ENCODE measurements around the gene PHF5A.

PHF5A gene, protein sequence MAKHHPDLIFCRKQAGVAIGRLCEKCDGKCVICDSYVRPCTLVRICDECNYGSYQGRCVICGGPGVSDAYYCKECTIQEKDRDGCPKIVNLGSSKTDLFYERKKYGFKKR

DNA sequence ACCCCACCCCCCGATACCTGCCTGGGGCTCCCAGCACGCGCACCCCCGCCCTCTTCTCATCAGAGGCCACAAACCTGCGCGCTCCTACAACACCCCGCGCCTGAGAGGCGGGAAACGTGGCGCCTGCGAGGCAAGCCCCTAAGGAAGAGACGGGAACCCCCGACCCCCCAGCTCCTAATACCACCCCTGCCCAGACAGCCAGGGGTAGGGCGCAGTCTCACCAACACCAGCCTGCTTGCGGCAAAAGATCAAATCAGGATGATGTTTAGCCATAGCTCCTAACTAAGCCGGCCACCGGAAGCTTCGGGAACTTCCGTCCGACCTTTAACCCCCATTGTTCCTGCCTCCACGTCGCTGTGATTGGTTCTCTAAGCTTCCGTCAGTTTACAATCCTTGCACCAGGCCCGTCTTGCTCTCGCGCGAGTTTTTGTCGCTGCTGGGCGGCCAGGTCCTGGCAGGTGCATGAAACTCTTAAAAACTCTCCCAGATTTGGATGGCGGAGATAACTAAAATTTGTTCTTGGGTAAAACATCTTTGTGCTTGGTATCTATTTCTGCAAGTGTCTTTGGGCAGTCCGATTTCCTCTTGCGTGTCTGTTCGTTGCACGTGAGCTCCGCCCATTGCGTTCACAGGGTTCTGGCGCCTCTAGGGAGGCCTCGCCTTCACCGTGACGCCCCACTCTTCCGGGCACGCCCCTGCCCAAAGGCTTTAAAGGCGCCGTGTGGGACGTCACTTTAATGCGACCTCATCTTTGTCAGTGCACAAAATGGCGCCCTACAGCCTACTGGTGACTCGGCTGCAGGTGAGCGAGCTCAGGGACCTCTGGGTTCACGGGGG lies at the start of gene PHF5A, which contains the start of gene ACO2:
Gene PHF5A (minus strand): TSS at position 312 of the 837 bp plus-strand sequence. CDS start 39 bp downstream, at position 273.
Gene ACO2 (plus strand): TSS at position 737 of the 837 bp plus-strand sequence. CDS start 30 bp downstream, at position 767.
- peak; percentile 99 for DNase-seq

DNA sequence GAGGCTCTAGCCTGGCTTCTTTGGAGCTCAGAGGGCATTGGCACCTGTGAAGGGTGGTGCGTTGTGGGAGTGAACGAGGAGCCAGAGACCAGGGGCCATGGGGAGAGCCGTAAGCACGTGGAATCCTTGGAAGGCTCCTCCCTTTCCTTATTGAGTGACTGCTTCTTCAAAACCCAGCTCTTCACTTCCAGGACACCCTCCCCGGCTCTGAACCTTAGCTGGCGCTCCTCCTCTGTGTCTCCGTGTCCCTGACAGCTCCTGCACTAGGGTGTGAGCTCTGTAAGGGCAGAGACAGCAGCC lies 49.5 kb upstream of the PHF5A start:
- no peak for DNase-seq

DNA sequence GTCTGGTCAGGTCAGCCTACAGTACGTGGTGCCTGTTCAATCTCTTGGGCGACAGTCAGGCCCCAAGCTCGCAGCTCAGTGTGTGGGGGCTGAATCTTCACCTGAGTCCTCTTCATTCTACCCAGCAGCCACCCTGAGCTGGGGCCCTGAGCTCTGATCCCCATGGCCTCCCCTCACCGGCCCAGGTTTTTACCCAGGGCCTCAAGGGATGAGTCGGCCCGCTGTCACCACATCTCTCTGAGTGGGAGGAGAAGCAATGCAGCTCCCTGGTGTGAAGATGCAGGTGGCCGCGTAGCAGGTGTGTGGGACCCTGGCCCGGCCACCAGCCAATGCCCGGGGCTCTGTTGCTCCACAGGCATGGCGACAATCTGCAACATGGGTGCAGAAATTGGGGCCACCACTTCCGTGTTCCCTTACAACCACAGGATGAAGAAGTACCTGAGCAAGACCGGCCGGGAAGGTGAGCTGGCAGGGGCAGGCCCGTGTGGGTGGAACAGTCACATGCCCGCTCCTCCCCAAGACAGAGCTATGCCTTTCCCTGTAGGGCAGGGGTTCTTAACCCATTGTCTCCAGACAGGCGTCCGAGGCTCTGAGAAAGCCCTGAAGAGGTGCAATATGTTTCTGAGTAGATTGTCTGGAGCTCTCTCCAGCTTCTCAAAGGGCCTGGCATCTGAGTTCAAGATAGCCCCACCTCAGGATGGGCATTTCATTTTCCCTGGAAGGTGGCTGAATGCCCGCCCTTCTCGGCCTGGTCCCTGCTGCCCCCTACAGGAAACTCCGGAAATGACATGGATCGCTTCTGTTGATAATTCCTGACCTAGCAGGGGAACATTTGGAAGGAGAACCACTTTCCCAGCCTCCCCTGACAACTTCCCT lies 48.9 kb upstream of the PHF5A start:
- peak; percentile 32 for DNase-seq

DNA sequence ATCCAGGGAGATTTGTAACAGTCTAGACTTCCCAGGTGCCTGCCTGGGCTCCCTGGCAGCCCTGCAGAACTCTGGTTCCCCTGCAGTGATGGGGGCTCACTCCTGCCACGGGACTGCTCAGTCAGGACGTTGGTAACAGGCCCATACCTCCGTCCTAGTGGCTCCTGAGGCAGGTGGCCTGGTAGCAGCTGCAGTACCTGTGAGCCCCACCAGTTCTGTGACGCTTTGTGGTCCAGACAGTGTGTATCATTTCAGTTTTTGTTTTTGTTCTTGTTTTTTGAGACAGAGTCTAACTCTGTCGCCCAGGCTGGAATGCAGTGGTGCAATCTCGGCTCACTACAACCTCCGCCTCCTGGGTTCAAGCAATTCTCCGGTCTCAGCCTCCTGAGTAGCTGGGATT lies 48.0 kb upstream of the PHF5A start:
- no peak for DNase-seq

DNA sequence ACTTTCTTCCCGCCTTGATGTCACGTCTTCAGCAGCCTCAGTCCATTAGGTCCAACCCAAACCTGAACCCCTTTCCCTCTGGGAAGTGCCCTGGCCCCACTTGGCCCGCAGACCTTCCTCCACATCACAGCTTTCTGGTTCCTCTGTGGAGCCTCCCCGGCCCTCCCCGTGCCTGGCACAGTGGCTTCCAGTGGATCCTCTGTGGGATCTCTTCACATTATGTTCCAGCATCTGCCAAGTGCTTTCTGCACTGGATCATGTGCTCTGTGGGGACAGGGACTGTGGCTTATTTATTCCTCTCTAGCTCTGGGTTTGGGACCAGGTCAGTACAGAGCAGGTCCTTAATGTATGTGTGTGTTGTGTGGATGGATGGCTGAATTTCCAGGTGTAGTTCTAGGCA lies 44.9 kb upstream of the PHF5A start:
- DNase-seq: no peak

DNA sequence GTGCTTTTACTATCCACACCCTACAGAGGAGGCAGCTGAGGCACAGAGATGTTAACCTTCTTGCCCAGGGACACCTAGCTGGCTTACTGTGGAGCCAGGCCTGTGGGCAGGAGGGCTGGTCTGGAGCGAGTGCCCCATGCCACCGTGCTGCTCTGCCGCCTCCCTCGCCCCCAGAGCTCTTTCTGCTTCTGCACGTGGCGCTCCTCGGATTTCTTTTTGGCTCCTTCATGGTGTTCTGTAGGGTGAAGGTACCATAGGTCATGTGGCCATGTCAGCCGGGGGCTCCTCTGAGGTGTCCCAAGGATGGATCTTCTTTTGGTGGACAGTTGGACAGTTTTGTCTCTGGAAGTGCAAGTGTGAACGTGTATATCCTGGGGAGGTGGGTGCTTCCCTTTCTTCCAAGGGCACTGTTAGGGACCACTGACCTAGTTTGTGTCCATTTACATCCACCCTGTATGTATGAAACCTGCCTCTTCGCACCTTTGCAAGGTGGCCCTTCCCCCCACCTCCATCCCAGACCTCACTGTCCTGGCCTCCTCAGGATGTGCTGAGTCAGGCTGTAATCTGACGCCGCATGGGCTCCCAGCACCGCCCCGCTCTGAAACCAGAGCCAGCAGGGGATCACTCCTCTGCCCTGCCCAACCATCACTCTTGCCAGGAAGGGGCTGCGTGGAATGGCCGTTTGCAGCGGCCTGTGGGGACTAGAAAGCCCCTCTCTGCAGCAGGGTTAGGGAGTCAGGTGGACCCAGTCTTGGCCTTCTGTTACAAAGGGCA lies 44.1 kb upstream of the PHF5A start:
- DNase-seq: no peak

DNA sequence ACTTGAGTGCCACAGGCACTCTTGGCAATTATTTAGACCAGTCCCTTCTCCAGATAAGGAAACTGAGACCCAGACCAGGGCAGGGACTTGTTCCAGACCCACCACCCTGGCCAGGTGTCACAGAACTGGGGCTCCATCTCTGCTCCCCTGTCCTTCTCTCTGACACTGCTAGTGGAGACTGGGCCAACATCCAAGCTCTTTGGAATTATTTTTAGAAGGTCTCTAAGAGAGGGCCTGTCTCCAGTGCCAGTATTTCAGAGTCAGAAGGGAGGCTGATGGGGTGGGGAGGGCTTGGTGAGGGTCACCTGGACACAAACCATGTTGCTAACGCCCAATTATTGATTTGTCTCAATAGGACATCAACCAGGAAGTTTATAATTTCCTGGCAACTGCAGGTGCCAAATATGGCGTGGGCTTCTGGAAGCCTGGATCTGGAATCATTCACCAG lies 43.1 kb upstream of the PHF5A start:
- no peak for DNase-seq

DNA sequence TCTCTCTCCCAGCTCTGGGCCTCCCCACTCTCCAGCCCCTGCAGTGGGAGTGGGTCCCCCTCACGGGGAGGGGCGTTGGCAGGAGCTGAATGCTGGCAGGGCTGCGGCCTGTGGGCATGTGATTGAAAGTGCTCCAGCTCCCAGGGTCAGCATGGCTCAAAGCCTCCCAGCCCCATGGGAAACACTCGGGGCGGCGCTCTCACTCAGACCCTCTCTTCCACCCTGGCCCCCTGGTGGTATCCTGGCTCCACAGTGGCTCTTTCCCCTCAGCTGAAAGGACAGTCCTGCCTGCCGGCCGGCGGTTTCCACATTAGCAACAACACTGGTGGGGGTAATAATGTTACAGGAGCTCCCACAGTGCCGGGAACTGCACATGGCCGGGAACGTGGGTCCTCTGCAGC lies 40.3 kb upstream of the PHF5A start:
- DNase-seq: no peak

DNA sequence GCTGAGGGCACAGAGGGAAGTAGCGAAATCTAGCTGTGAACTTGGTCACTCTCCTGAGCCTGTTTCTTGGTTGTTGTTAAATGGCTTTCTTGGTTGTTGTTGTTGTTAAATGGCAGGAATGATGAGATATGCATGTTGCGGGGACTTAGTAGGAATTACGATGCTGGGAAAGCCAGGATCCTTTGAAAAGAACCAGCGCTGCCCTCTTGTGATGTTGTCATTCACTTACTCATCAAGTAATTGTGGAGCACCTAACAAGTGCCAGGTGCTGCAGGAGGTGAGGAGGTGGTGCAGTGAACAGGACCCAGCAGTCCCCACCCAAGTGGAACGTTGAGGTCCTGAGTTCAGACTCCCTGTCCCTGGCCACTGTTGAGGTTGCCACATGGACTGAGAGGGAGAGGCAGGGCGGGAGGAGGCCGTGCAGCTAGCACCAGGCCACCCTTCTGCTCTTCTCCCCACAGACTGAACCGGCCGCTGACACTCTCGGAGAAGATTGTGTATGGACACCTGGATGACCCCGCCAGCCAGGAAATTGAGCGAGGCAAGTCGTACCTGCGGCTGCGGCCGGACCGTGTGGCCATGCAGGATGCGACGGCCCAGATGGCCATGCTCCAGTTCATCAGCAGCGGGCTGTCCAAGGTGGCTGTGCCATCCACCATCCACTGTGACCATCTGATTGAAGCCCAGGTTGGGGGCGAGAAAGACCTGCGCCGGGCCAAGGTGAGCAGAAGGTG lies 39.0 kb upstream of the PHF5A start:
- no peak for DNase-seq

DNA sequence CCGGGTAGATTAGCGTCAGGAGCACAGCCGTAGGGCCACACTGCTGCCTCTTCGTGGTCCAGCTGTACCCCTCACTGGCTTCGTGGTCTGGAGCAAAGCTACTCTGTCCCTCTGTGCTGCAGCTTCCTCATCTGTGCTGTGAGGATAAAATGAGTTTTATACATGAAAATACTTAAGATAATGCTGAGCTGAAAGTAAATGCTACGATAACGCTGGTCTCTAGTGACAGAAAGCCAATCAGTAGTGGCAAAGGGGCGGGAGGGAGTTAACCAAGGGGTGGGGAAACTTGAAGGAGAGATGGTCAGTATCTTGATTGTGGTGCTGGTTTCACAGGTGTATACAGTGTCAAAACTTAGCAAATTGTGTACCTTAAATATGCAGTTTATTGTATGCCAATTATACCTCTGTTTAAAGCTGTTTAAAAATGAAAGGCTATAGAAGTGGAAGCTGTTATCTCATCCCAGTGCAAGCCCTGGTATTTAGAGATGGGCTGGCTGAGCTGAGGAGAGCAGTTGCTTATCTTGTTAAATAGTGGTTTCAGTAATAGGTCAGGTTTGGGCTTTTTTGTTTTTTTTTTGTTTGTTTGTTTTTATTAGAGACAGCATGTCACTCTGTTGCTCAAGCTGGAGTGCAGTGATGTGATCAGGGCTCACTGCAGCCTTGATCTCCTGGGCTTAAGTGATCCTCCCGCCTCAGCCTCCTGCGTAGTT lies 37.2 kb upstream of the PHF5A start:
- DNase-seq: no peak

DNA sequence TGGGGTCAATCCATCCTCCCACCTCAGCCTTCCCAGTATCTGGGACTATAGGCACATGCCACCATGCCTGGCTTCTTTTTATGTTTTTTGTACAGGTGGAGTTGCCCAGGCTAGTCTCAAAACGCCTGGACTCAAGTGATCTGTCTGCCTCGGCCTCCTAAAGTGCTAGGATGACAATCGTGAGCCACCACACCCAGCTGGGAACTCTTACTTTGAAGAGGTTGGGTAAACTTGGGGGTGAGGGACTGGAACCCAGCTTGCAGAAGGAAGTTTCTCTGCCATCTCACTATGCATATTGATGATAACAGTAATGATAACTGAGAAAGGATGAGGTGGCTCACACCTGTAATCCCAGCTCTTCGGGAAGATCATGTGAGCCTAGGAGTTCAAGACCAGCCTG lies 36.3 kb upstream of the PHF5A start:
- DNase-seq: no peak

DNA sequence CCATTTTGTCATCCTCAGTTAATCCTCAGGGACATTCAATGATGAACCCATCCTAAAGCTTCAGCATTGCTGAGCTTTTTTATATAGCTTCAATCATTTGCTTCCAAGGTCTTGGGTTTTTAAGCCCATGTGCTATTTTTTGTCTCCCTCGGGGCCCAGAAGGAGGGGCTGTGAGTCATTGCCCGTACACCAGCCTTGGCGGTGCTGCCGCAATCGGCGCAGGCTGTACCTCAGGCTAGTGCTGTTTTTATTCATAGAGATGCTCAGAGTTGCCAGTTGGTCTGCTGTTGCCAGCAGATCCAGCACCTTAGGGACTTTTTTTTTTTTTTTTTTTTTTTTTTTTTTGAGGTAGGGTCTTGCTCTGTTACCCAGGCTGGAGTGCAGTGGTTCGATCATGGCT lies 35.9 kb upstream of the PHF5A start:
- no peak for DNase-seq

DNA sequence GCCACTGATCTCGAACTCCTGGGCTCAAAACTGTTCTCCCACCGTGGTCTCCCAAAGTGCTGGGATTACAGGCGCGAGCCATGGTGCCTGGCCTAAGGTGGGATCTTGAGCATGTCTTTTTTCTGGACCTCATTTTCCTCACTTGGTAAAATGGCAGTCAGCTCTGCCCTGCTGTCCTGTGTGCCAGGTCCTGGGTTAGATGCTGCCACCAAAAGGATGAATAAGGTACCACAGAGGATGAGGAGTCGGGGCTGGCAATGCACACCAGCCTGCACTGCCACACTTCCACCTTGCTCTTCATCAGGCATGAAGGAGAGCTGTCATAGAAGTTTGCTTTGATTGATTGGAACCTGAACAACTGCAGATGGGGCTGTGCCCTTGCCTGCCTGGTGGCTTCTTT lies 32.7 kb upstream of the PHF5A start:
- no peak for DNase-seq

DNA sequence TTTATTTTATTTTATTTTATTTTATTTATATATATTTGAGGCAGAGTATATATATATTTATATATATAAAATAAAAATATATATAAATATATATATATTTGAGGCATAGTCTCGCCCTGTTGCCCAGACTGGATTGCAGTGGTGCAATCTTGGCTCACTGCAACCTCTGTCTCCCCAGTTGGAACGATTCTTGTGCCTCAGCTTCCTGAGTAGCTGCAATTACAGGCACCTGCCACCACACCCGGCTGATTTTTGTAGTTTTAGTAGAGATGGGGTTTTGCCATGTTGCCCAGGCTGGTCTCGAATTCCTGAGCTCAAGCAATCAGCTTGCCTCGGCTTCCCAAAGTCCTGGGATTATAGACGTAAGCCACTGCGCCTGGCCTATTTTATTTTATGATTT lies 31.8 kb upstream of the PHF5A start:
- no peak for DNase-seq

DNA sequence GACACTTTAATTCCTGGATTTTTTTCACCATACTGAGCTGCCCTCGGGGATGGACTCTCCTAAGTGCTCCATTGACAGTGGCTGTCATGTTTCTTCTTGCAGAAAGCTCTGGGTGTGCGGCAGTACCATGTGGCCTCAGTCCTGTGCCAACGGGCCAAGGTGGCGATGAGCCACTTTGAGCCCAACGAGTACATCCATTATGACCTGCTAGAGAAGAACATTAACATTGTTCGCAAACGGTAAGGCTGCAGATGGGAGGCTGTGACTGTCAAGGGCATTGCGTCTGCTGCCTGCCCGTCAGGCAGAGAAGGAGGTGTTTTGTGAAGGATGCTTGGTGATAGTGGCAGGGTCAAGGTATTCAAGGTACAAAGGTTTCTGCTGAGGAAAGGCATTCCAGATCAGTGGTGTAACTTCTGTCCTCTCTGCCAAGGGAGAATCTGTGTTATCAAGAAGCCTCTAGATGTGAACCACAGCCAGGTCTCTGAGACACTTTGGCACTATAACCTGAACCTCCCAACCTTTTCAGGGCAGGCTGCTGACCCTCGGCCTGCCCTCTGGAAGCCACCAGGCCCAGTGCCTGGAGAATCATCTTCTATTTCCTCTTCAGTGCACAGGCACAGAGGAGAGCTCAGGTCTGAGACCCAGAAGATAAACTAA lies 31.3 kb upstream of the PHF5A start:
- no peak for DNase-seq

DNA sequence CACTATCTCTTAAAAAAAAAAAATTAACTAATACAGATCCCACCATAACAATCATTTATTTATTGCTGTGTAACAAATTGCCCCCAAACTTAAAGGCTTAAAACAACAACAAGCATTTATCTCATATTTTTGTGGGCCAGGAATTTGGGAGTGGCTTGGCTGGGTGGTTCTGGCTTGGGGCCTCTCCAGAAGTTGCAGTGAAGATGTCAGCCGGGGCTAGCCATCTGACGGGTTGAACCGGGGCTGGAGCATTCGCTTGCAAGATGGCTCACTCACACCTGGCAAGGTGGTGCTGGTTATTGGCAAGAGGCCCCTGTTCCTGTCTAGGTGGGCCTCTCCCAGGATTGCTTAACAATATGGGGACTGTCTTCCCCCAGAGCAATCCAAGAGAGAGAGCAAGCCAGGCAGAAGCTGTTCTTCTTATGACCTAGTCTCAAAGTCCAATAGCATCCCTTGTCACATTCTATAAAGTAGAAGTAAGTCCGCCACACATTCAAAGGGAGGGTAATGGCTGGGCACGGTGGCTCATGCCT lies 29.9 kb upstream of the PHF5A start:
- DNase-seq: no peak

DNA sequence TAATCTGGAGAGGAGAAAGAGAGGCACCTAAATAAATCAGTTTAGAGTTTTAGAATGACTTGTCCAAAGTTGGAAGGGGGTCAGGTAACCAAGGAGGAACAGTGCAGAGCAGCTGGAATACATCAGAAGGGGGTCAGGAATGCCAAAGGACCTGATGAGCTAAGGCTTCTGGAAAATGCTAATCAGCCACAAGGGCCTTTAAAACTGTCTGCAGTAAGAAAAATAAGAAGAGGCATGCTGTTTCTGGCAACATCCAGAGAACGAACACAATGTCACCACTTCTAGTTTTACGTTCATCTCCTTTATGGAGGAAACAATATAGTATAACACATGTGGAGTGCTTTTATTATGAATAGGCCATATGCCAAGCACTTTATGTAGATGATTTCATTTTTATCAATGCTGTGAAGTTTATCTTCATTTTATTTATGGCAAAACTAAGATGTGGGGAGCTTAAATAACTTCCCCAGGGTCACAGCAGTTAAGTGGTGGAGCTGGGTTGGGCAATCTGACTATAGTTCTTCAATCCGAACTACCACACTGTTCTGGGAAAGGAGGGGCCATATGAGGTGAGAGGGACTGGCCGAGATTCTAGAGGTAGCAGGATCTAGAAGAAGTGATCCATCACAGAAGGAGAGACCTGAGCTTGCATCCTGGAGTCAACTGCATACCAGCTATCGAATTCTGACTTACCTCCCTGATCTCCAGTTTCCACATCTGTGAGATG lies 23.0 kb upstream of the PHF5A start:
- no peak for DNase-seq

DNA sequence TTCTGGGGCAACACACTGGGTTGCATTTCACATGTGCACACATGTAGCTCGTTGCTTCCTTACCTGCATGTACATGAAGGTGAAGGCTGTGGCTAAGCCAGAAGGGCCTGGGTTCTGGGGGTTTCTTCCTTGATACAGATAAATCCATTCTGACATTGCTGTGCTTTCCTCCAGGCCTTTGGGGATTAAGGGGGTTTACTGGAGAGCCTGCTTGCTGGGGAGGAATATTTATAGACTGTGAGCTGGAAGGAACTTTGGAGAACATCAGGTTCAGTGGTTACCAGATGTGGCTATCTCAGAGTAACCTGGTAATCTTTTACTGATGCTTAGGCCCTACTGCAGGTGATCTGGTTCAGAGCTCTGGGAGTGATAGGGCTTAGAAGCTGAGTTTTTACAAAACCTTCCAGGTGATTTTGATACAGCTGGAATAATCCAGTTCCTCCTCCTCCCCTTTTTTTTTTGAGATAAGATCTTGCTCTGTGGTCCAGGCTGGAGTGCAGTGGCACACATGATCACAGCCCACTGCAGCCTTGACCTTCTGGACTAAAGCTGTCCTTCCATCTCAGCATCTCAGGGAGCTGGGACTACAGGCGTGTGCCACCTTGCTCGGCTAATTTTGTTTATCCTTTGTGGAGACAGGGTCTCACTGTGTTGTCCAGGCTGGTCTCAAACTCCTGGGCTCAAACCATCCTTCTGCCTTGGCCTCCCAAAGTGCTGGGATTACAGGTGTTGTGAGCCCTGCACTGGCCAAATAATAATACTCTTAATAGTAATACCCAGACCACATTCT lies 20.3 kb upstream of the PHF5A start:
- no peak for DNase-seq

DNA sequence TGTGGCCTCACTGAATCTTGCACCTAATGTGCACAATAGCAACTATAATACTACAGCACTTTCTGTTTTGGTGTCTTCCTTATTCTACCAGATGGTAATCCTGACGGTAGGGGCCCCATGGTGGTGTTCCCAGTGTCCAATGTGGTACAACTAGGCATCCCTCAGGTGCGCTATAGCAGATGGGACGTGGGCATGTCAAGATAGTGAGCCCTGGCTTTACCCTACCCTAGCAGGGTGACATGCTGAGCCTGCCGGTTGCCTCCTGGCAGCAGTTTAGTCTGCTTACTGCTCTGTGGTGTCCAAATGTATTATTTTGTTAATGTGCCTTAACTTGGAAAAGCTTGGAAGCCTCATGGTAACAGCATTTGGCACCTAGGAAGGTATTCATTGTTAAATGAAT lies 19.6 kb upstream of the PHF5A start:
- DNase-seq: no peak
